NCI-H146 treated with DMSO at 0.1 percent for 48 hours (cell line): ENCODE data around the gene COL18A1.

Experiments used
- DNase-seq: peaks from one replicate; lab custom pipeline; 2025; ENCODE audit not compliant: unreplicated experiment; lab: John Stamatoyannopoulos, UW

COL18A1 gene

GRCh38 chr21:45401054-45401518 lies 3.9 kb upstream of the COL18A1 start:
- DNase-seq, result no peak

- no peak for DNase-seq
Observed at GRCh38 chr21:45401916-45402900, 2.8 kb upstream of the COL18A1 start.

GRCh38 chr21:45403133-45403824 lies 1.7 kb upstream of the COL18A1 start:
- DNase-seq, result no peak

DNA sequence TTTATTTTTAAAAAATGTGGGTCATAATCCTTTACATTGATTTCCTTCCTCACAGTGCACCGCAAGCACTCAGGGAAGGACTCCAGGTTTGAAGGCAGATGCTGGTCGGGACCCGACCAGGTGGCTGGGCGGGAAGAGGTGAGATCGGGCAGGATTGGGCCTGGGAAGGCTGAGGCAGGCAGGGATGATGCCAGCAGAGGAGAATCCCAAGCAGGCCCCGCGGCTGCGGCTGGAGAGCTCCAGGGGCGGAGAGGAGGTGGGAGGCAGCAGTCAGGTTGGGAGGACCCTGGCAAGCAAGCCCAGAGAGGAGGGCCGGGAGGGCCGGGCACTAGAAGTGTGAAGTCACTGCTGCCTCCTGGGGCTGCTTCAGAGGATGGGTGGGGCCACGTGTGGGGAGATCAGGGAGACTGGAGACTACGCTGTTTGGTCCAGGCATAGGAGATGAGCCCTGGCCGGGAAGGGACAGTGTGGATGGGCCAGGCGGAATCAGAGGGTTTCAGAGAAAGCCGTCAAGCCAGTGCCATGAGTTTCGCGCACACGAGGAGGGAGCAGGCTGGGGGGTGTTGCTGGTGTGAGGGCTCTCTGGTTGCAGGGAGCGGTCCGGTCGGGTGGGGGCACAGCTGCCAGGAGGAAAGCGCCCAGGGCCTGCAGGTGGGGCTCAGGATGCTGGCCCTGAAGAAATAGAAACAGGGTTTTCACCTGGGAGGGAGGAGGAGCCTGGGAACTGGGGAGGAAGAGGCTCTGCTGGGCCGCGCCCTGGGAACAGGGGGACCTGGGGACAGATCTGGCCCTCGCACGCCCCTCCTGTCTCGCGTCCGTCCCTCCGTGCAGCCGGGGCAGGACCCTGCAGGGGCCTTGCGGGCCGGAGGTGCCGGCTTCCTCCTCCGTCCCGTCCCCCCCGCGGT lies 888 bp upstream of the COL18A1 start:
- DNase-seq, result no peak

DNA sequence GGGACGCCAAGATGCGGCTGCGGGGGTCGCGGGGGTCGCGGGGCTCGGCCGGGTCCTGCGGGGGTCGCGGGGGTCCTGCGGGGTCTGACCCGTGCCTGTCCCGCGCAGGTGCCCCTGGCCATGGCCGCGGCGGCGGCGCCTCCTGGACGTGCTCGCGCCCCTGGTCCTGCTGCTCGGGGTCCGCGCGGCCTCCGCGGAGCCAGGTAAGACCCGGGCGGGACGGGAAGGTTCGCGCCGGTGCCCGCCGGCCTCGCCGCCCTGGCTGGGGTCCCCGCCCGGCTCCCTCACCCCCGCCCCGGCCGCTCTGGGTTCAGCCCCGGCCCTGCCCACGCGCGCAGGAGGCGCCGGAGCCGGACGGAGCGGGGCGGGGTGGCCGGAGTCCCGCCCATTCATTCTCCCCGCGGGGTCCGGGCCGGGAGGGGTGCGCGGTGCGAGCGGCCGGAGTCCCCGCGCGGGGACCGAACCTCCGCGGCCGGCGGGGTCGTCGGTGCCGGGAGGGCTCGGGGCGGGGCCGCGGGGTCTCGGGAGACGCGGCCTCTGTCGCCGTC lies 380 bp downstream of the COL18A1 start:
- DNase-seq, result no peak

- DNase-seq, result no peak
Observed at GRCh38 chr21:45405819-45406762, 1.1 kb downstream of the COL18A1 start.

GRCh38 chr21:45406801-45407628 lies 2.0 kb downstream of the COL18A1 start:
- DNase-seq, result no peak

DNA sequence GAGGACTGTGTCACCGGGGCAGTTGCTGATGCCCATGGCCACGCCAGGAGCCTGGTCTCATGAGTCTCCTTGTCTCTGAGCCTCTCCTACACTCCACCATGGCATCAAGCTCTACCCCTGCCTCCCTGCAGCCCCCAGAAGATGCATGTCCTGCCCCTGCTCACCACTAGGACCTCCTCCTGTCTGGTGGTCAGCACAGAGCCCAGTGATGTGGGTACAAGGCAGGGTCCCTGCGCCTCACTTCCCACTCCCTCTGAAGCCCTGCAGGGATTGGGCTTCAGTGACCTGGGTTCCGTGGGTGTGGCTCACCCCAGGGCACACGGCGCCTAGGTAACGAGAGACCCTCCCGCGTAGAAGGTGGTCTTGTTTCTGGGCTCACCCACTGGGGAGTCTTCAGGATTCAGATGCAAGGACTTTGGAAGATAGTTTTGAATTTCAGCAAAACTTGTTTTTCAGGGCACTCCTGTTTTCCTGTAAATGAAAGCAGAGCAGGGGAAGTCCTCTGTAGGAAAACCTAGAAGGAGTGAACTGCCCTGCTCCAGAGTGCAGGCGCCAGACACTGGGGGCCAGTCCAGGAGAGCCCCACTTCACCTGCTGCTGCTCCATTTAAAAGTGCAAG lies 2.8 kb downstream of the COL18A1 start:
- no peak for DNase-seq

GRCh38 chr21:45408271-45408791 lies 3.4 kb downstream of the COL18A1 start:
- no peak for DNase-seq

DNA sequence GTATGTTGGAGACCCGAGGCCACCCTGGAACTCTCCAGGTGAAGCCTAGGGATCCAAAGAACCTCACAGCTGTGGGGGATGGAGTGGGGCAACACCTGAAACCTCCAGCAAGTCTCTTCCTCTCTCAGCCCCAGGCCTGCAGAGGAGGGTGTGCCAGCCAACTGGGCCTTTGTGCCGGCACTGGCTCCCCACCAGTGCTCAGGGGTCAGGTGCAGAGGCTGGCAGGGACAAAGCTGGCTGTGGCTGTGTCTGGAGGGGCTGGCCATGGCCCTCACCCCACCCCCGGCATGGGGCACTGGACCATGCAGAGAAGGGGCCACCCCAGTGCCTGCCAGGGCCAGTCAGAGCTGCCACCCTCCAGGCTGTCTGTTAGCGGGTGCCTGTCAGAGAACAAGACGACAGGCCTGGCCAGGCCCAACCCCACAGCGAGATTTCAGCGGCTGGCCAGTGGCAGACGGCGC lies 3.9 kb downstream of the COL18A1 start:
- DNase-seq, result no peak

DNA sequence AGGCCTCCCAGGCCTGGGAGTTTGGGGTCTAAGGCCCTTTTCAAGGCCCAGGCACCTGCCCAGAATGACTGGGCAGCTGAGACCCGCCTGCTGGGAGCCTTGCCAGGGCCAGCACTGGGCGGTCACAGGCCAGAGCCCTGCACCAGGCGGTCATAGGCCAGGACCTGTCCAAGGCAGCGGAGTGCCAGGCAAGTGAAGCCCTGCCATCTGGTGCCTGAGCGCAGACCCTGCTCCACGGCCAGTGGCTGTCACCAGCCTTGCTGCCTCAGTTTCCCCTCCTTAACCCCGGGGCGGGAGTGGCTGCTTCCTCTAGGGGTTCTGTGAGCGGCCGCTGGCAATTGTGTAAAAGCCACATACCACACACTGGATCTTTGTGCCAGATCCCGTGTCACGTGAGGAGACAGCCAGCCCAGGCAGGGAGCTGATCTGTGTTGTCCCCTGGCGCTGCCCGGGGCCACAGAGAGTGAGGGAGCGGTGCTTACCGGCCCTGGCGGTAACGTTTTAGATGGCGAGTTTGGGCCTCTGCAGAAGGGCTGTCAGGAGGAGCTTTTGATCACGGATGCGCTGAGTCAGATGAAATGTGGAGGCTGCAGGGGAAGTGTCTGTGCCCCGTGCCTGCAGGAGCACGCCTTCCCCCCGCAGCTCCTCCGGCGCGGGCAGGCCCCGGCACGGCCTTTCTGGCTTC lies 4.6 kb downstream of the COL18A1 start:
- DNase-seq, result no peak

GRCh38 chr21:45410151-45410864 lies 5.3 kb downstream of the COL18A1 start:
- no peak for DNase-seq

DNA sequence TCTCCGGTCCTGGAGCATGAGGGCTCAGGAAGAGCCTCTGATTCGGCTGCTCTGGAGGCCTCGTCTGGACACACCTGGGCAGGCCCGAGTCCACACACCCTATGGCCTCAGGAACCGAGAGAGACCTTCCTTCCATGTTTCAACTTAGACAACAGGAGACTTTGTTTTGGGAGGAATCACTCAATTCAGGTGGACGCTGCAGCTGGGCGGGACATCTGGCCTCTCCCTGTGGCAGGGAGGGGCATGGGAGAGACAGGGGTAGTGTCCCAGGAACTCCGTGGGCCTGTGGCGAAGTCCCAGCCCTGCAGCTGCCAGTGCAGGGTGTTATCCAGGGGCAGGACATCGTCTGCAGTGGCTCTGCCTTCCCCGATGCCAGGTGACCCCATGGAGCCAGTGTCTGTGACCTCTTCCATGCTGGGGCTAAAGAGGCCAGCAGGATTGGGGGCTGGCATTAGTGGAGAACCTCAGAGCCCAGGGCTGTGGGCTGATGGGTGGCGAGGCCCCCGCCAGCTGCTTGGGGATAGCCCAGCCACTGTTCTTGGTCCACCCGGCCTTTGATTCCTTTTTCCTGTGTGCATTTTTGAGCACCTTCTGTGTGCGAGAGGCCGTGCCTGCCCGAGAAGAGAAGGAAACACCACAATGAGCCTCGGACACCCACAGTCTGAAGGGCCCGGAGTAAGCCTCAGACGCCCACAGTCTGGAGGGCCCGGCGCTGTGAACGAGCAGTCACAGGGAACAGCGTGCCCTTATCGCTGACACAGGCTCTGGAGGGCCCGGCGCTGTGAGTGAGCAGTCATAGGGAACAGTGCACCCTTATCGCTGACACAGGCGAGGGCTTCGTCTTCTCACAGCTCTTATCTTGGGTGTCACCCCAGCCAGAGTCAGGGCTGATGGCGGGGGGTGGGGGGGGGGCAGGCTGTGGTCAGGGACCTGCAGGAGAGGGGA lies 6.2 kb downstream of the COL18A1 start:
- no peak for DNase-seq

- DNase-seq, result no peak
Observed at GRCh38 chr21:45411810-45412206, 6.8 kb downstream of the COL18A1 start.

- DNase-seq, result no peak
Observed at GRCh38 chr21:45412491-45412890, 7.5 kb downstream of the COL18A1 start.
